OCI-M2 (cell line): ENCODE results near the gene DMC1.

ENCODE experiments used
- DNase-seq: peaks from one replicate; lab custom pipeline; 2025; ENCODE audit not compliant: unreplicated experiment; lab: John Stamatoyannopoulos, UW

DMC1 gene

DNA sequence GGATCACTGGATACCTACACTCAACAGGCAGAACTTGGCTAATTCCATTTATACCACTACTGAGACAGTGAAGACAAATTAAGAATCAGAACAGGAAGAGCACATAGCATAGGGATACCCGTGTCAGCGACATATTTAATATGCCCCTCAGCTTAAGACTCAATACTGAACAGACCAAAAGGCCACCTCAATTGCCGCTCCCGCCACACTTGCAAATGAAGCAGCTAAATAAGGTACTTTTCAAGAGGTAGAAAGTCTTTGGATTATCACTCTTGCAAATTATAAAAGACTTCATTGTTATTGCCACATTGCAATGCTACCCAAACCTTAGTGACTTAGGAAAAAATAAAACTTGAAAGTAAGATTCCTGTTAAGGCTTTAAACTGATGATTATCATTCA is 67.0 kb downstream of the DMC1 start:
- DNase-seq, result no peak

DNA sequence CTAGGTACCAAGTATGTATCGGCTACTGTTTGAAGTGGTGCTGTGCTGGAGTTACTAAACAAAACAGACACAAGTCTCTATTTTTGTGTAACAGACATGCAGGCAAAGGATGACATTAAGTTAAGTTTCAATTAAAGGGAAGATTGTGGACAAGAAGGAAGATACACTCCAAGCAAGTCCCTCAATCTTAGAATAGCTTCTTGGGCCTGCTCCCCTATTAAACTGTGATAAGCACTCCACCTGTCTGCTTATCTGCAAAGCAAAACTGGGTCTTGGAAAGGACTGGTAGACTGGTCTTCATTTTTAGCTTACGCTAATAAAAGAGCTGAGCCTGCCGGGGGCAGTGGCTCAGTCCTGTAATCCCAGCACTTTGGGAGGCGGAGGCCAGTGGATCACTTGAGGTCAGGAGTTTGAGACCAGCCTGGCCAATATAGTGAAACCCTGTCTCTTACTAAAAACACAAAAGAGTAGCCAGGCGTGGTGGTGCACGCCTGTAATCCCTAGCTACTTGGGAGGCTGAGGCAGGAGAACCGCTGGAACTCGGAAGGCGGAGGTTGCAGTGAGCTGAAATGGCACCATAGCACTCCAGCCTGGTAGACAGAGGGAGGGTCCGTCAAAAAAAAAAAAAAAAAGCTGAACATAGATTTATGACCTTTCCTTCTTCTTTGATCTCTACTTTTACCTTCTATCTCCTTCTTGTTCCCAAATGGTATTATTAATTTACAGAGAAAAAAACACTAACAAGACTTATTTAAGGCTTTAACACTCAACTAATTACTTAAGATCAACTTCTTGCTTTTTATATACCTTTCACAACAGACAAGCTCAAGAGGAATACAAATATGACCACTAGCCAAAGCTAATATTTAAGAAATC is 67.9 kb downstream of the DMC1 start:
- DNase-seq, result no peak

DNA sequence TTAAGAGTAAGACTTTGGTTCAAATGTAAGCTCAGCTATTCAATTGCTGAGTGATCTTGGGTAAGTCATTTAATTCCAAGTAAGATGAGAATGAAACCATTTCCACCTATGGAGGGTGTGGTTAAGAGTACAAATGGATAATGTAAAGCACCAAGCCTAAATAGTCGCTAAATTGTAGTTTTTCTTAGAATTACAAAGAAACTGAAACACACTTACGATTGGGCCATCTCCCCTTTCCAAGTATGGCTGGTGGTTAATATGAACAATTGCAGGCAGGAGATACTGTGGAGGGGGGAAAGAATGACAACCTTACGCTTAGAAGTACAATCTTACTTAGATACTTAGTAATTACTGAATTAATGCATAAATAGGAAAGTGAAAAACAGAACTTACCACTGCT is 72.1 kb downstream of the DMC1 start:
- DNase-seq, result no peak

DNA sequence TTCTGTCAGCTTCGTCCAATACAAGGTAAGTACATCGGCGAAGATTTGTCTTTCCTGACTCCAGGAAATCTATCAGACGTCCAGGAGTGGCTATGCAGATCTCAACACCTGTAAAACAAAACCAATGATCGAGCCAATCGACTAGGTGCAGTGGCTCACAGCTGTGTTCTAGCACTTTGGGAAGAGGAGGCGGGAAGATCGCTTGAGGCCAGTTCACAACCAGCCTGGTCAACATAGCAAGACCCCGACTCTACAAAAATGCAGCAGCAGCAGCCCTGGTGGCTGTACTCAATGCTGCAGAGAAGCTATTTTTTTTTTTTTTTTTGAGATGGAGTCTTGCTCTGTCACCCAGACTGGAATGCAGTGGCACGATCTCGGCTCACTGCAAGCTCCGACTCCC is 75.0 kb downstream of the DMC1 start:
- DNase-seq, result no peak

DNA sequence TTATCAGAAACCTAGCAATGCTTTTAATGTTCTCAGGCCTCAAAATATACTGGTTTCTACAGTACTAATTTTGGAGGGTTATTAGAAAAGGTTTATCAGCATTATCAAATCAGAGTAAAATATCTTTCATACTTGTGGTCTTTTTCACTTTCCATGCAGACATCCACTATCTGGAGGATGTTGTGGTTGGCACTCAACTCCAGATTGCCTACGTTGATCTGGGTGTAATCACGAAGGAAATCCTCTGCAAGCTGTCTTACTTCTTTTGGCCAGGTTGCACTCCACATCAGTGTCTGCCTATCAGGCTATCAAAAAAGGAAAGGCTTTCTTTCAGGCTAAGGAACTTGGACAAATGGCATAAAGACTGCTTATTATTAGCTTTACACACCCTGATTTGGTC is 75.5 kb downstream of the DMC1 start:
- DNase-seq, result no peak

DNA sequence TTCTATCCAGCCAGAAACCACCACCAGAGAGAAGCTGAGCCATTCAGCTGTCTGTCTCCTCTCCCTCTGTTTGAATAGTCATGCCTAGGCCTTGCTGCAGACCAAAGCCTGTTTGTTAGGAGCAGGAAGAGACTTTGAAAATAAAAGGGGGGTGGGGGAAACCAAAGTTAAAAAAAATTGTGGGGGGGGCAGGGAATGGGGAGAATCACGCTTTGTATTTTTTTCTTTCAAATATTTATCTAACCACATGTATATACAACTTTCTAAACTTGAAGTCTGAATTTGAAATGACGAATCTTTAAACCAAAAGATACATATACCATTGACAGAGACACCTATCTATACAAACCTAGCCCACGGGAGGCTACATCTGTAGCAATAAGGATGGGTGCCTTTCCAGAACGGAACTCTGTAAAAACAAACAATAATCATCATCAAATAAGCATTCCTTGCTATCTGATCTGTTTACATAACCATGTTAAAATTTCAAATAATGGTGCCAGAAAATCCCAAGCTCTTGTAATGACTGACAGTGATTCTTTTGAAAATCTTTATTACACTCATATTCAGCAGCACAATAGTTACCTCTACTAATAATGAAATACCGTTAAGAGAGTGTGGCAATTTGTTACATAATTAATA is 78.2 kb downstream of the DMC1 start:
- no peak for DNase-seq

DNA sequence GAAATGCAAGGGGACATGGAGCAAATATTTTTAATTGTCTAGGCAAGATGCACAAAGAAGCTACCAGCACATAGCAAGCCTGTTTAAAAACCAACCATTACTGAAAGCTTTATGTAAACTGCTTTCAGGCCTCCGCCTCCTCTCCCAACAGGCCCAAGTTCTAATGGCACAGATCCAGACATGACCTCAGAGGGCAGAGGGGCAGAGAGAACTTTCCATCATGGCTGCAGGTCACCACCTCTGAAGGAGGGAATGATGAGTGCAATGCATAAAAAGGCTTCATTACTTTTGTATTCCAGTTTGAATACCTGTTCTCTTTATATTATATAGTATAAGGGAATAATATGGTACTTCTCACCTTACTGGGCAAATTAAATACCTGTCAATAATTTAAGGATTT is 79.1 kb downstream of the DMC1 start:
- DNase-seq, result no peak

DNA sequence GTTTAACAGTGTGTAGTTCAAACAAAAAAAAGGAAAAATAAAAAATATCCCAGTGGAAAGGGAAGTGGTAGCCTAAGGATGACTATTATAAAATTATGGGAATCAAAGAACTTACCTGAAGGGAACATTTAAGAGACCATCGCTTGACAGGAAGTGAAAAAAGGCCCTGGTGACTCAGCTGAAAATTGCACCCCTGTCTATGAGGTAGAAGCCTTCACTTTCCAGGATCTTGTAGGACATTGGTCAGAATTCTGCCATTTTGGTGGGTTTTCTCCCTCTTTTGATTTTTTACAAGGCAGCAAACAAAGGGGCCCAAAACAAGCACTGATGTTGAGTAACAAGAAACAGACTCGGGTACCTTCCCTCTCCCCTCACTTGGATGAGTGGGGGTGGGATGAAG is 79.5 kb downstream of the DMC1 start:
- no peak for DNase-seq

DNA sequence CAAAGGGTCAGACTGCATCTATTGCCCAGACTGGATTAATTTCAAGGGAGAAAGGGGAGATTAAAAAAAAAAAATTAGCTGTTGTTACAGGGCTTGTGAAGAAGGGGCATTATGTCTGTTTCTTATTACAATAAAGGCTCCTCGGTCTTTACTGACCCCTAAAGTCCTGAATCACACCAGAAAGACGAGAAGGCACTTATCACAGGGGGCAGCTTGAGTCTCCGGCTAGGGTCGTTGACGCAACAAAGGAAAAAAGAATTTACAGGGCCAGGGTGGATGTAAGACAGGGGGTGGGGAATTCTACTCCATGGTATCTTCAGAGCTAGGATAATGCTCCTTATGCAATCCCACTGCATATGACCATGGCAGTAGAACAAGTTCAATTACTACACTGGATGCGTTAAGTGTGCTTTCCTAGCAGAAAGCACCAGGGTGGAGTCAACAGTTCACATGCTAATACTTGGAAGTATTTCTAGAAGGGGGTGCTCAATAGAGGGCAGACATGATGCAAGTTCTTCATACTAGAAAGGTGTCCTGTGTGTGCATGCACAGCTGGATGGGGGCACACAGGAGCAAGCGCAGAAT is 80.3 kb downstream of the DMC1 start:
- no peak for DNase-seq

DNA sequence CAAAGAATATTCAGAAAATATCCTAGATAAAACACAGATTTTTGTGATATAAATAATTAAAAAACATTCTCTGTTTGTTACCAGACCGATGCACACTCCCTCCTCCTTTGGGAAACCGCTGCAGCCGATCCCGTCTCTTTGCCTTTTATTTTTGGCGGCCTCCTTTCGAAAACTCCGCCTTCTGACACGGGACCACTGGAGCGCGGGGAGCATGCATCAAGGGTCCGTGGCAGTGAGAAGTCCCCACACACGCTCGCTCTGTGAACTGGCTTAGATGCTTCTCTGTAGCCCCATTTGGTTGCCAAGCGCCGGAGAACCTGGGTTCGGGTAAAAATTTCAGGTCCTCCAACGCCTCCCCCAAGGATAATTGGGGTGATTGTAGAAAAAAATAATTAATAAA is 80.8 kb downstream of the DMC1 start:
- no peak for DNase-seq

DNA sequence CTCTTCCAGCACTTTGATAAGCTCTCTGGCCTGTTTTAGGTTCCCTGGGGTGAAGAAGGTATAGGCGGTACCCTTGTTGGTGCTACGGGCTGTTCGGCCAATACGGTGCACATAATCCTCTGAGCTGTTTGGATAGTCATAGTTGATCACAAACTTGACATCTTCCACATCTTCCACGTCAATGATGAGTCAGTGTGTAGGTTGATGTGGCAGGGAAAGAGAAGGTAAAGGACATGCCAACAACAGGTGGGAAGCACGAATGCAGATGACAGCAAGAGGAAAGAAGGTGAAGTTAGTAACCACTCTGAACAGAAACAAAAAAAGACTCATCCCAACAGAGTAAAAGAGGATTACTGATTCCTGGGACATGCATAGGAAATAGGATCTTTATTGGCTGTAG is 82.0 kb downstream of the DMC1 start:
- no peak for DNase-seq

DNA sequence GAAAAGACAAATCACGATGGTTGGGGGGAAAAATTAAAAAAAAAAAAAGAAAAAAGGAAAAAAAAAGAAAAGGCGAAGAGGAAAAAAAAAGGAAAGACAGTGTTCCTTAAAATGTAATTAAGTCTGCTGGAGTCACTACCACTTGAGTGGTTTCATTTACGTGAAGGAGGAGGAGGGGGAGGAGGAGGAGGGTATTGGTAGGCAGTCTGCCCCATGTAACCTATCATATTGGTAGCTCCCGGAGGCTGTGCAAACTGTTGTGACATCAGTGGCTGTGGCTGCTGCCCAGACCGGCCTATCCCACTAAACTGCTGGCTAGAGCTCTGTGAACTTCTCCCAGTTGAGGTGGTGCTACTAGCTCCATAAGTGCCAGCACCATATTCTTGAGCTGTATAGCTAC is 84.2 kb downstream of the DMC1 start:
- DNase-seq, result no peak

DNA sequence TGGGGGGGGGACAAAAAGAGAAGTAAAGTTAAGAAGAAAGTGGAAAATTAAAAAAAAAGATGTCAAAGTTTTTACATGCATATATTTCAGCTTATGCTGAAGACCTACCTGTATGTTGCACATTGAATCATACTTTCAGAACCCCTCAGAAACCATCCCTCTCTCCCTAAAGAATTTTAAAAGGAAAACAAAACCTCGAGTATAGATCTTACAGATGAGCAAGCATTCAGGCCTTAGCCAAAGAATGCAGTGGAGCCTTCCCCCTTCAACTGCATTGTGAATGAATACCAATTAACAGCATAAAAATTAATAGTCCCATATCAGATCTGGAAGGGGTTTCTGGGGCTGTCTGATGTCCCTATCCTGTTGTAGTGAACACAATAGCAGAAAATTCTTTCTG is 85.7 kb downstream of the DMC1 start:
- DNase-seq, result no peak

DNA sequence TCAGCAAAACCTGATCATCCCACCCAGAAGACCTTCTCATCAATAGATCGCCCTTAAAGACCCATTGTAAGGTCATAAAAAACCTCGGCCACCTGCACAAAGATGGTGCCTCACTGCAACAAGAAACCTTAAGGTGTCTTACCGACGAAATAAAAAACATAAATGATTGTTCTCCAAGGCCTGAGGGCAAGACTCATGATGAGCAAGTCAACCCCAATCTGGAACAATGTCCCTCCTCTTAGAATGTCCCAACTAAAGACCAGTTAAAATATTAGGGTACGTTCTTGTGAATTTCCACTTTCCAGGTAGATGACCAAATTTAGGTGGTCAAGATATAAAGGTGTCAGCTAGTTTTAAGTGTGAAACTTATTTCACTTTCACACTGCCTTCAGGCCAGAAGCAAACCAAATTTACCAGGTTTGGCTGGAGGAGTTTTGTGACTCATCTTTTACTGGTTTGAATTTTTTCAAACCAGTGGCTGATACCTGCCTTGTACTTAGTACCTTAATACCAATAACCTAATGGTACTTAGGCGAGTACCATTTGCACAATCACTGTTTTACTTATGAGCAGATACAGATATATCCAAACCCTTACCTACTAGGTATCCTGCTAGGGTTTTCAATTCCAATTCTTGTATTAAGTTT is 87.2 kb downstream of the DMC1 start:
- DNase-seq, result no peak

DNA sequence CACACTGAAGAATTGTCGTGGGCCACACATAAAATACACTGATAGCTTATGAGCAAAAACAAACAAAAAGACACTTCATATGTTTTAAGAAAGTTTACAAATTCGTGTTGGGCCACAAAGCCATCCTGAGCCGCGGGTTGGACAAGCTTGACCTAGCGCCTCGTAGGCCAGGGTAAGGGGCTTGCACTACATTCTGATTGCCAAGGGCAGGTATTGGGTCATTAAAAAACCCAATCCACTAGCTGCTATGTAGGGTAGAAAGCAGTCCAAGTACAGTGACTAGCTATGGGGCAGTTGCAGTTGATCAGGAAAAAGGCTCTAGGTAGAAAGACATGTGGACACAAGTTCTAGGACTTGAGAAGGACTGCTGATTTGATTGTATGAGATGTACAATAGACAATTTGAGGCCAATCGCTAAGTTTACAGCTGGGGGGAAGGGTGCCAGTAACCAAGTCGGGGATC is 88.1 kb downstream of the DMC1 start:
- DNase-seq, result no peak

DNA sequence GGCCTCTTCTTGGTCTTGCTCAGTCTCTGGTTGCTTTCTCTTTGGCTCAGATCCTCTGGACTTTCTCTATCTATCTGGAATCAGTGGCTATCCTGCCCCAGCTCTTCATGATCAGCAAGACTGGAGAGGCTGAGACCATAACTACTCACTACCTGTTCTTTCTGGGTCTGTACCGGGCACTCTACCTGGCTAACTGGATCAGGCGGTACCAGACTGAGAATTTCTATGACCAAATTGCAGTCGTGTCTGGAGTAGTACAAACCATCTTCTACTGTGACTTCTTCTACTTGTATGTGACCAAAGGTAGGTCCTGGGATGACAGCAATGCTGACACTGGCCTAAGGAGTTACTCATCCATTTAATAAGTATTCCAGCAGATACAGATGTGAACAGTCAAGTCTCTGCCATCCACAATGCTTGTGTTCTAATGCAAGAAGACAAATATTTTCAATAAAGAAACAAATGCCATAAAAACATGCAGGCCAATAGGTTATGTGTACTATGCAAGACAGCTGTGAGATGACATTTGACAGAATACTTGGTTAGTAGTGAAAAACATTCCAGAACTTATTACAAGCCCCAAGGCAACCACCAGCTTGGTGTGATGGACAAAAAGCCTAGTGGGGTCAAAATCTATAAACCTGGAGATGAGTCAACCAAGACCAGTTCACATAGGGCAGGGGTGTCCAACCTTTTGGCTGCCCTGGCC is 88.7 kb downstream of the DMC1 start:
- DNase-seq, result no peak

DNA sequence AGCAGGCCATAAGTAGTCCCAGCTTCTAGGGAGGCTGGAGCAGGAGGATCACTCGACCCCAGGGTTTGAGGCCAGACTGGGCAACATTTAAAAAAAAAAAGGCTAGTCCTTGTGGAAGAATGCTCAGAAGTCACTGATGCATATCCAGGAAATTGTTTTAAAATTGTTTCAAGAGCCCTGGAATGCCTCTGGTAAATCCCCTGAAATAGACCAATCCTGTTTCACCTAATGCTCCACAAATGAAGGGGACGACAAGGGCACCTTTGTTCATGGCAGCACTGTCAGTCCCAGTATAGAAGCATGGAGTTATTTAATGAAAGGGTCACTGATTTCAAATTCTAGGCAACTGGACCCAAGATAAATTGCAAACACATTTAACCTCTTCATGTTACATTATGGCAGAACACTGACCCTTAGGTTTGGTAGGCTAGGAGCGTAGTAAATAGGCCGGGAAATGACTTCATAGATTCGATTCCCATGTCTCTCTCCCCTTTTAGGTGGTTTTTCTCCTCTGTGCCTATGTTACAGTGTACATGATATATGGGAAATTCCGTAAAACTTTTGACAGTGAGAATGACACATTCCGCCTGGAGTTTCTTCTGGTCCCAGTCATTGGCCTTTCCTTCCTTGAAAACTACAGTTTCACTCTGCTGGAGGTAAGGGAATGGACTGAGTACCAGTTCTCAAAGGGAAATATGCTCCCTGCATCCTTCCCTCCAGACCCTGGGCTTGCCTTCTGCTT is 90.7 kb downstream of the DMC1 start:
- DNase-seq, result no peak

DNA sequence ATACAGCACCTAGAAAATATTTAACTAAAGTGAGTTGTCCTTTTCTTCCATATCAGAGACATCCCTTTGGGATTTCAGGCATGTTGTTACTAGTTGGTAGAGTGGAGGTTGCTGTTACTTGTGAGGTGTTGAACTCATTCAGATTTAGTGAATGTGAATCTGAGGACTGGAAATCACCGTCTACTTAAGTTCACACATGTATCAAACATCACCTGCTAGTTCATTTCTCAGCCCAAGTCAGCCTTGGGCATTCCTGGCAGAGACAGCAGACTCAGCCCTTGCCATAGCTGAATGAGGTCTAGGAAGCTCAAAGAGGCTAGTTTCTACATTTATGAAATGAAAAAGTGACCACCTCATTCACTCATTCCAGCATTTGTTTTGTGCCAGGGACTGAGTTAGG is 92.4 kb downstream of the DMC1 start:
- no peak for DNase-seq

DNA sequence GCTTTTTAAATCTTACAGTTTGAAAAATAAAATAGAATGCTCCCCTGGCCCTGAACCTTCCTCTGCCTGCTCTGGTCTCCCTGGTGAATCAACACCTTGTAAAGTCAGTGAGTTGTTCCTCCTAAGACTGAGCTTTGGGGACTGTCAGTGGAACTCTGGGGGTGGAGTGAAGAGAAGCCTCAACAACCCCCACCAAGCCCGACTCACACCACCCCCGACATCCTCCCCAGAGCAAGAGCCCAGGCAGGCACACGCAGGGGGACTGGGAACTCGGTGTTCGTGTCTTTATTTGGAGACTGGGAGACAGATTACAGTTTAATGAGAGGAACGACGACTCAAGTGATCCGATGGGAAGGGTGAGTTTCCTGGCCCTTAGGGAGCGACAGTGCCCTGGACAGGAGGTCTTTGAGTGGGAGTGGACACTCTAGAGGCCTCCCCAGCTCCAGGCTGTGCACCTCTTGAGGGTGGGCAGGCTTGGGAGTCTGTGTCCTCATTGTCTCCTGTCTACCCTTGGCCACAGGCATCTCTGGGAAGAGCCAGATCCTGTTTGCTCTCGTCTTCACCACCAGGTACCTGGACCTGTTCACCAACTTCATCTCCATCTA is 95.9 kb downstream of the DMC1 start:
- no peak for DNase-seq

DNA sequence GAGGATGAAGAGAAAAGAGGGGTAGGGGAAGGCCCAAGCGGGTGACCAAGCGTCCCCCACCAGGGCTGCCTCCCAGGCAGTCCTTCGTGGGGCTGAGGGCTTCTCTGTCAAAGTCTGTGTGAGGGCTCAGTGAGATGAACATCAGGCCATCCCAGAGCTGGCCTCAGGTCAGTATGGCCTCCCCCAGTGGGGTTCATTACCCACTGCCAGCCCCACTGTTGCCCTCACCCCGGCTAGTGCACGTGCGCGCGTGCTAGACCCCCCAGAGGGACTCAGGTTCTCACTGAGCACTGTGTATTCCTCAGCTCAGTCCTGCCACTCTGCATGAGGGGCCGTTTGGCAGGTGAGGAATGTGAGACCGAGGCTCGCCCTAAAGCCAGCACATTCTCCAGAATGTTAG is 98.7 kb downstream of the DMC1 start:
- DNase-seq, result no peak
